Mucosa of descending colon (tissue), 3 donors: ENCODE measurements around the gene ZNF346. TPM values are rescaled to one million over a fixed set of nuclear protein-coding genes. Genes with fewer than 3 reads are reported as not detected.

Experiments
- ATAC-seq: fragments of 200-7000 bp; cut with Tn5 transposase; one replicate; pipeline ENCODE4 v1.9.1; 2020; ENCODE audit warnings: mild to moderate bottlenecking, moderate library complexity
- DNase-seq, 3 donors: peaks; one replicate each; pipeline ENCODE4 v3.0.0-alpha.2; 2020
- H3K36me3 ChIP-seq: fragments of 200-600 bp; one replicate; pipeline ENCODE4 v1.8.0; 2021; ENCODE audit warnings: low read depth, mild to moderate bottlenecking
- H3K4me1 ChIP-seq: fragments of 200-600 bp; one replicate; pipeline ENCODE4 v1.8.0; 2021; ENCODE audit warnings: low read depth, mild to moderate bottlenecking
- H3K4me3 ChIP-seq: fragments of 200-600 bp; one replicate; pipeline ENCODE4 v1.8.0; 2021; ENCODE audit warnings: mild to moderate bottlenecking
- H3K9me3 ChIP-seq: fragments of 200-600 bp; one replicate; pipeline ENCODE4 v1.8.0; 2021; ENCODE audit warnings: mild to moderate bottlenecking
- intact Hi-C, 2 donors: fragments of 100-400 bp; cut with DNase I in 1 of 2; cut with micrococcal nuclease in 1 of 2; formaldehyde crosslinking; loops; one replicate each; pipeline versions ENCODE4 v1.11.0 to v1.11.1; 2022; cut with DNase I, micrococcal nuclease
- total RNA-seq, 3 donors: library from RNA; stranded (reverse); fragmentation: NEBNext Ultra II Directional in 2 of 3; extraction: Animal tissue kit (Norgen Biotek cat#: 25700) in 2 of 3; gene quantifications; one replicate each; pipeline versions ENCODE4 v1.2.1 to v1.2.4, GENCODE V29; 2021 to 2023
- TF ChIP-seq, protein P1 (sequence below): fragments of 200-600 bp; IDR thresholded peaks from one replicate; pipeline ENCODE4 v1.8.0; 2022; ENCODE audit warnings: antibody characterized with exemption, mild to moderate bottlenecking
- donor health status: DM: no; HTN: no; CAD: no; lungs with moderate emphysema.
- donor health status: DM: no; HTN: no; CAD: no.
- donor health status: DM: no; HTN: yes; CAD: no.

Gene ZNF346
- total RNA-seq, 3 donors from 2014 or later, result 15.7 to 17.9 (median 16.7) TPM

DNA sequence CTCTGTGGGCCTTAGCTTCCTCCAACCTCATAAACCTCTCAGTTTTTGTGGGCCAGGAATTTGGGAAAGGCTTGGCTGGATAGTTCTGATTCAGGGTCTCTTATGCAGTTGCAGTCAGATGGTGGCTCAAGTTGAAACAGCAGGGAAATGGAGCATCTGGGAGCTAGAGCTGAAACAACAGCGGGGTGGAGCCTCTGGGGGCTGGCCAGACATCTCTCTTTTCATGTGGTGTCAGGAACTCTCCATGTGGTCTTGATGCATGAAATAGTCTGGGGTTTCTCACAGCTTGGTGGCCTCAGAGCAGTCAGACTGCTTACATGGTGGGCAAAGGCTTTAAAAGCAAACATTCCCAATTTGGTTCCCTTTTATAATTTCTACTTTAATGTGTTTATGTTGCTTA lies 13.5 kb downstream of the ZNF346 start:
- DNase-seq, result no peak
- intact Hi-C loops, result no loop called here
- no peaks in the 10 kb centered on the region for H3K36me3 ChIP-seq
- H3K9me3 ChIP-seq, result peaks cover 4% of the 10 kb centered on the region
- no peaks in the 10 kb centered on the region for H3K4me1 ChIP-seq
- H3K4me3 ChIP-seq, result no peak overlapping the region
- TF ChIP-seq, protein P1, sequence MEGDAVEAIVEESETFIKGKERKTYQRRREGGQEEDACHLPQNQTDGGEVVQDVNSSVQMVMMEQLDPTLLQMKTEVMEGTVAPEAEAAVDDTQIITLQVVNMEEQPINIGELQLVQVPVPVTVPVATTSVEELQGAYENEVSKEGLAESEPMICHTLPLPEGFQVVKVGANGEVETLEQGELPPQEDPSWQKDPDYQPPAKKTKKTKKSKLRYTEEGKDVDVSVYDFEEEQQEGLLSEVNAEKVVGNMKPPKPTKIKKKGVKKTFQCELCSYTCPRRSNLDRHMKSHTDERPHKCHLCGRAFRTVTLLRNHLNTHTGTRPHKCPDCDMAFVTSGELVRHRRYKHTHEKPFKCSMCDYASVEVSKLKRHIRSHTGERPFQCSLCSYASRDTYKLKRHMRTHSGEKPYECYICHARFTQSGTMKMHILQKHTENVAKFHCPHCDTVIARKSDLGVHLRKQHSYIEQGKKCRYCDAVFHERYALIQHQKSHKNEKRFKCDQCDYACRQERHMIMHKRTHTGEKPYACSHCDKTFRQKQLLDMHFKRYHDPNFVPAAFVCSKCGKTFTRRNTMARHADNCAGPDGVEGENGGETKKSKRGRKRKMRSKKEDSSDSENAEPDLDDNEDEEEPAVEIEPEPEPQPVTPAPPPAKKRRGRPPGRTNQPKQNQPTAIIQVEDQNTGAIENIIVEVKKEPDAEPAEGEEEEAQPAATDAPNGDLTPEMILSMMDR, result no peak
- no peak for ATAC-seq

DNA sequence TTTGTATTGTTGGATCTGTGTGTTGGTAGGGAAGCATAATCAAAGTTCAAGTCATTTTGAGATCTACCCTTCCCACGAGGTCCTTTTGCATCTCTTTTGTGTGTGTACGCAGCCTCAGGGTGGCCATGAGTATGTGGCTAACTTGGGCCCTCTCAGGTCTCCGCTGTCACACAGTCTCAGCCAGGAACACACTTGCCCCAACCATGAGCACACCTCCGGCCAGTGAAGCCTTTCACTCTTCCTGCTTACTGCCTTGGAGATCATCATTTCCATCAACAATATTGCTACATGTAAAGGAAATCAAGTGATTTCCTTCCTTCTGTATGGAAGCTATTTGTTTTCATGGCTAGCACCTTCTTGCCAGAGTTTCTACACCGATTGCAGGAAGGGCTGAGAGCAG lies 13.9 kb downstream of the ZNF346 start:
- Histone ChIP-seq H3K4me3 (no peak overlapping the region), H3K4me1 (no peaks in the 10 kb centered on the region), H3K36me3 (no peaks in the 10 kb centered on the region), H3K9me3 (no peaks in the 10 kb centered on the region)
- ATAC-seq, result no peak
- TF ChIP-seq, protein P1, result no peak
- intact Hi-C loops, result no loop called here
- DNase-seq, result no peak

DNA sequence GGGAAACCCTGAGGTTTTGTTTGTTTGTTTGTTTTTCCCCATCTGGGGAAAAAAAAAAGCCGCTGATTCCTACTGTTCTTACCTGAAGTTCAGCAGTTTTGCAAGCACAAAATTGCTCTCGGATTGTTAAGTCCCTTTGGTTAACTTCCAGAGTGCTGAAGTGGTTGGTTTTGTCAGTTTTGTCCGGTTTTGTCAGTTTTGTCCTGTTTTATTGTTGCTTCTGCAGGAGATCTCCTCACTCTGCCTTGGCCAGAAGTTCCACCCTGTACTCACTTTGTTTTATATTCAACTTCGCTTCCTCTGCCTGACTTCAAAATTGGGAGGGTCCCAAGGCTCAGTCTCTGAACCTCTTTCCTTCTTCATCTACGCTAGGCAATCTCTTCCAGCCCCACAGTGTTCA lies 14.4 kb downstream of the ZNF346 start:
- Histone ChIP-seq H3K9me3 (no peaks in the 10 kb centered on the region), H3K36me3 (no peaks in the 10 kb centered on the region), H3K4me3 (no peak overlapping the region), H3K4me1 (no peaks in the 10 kb centered on the region)
- intact Hi-C loops, result no loop called here
- no peak for DNase-seq
- no peak for ATAC-seq
- TF ChIP-seq, protein P1, result no peak

DNA sequence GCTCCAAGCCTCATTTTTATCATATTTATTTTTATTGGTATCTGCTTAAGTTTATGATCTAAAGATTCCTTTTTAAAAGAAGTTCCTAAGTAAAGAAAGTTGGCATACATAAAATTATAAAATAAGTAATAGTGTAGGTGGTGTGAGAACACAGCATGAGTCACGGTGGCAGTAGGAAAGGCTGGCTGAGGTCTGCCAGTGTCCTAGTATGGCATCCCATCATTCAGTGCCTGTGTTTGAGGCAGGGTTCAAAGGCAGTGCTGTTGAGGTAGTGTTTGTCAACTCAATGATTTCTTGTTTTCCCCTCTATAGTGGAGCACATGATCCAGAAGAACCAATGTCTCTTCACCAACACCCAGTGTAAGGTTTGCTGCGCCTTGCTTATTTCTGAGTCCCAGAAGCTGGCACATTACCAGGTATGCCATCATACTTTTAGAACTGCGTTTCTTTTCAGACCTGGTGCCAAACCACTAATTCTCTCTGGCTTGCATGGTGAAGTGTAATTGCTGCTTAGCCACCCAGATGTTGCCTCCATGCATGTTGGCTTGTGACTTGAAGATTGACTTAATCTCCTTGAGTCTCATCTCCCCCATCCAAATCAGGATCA lies 18.4 kb downstream of the ZNF346 start:
- no peak for DNase-seq
- H3K36me3 ChIP-seq, result no peaks in the 10 kb centered on the region

DNA sequence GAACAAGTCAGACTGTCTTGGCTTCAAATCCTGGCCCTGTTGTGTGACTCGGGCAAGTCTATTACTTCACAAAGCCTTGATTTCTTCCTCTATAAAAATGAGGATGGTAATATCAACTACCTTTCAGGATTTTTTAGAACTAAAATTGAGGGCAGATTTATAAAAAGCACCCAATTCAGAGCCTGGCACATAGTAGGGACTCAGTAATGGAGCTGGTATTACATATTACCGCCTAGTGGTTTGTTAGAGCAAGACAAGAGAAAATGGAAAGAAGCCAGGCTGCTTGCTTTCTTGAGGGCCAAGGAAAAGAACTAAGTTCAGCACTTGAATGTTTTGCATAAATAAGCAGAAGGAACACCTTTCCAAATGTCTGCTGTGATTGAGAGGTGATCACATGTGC lies 19.4 kb downstream of the ZNF346 start:
- no peaks in the 10 kb centered on the region for H3K36me3 ChIP-seq

More for the DNA sequence above, 18.4 kb downstream of the ZNF346 start:
- intact Hi-C loops, result no loop called here
- TF ChIP-seq, protein P1, result no peak
- Histone ChIP-seq H3K9me3 (no peaks in the 10 kb centered on the region), H3K4me3 (no peak overlapping the region), H3K4me1 (no peaks in the 10 kb centered on the region)
- ATAC-seq, result no peak

More for the DNA sequence above, 19.4 kb downstream of the ZNF346 start:
- no peak for DNase-seq
- Histone ChIP-seq H3K4me1 (no peaks in the 10 kb centered on the region), H3K4me3 (no peak overlapping the region), H3K9me3 (no peaks in the 10 kb centered on the region)
- ATAC-seq, result no peak
- TF ChIP-seq, protein P1, result no peak
- intact Hi-C loops, result no loop called here
